Lower leg skin (tissue), 3 donors: Measurements from ENCODE around the gene TACR1.

Experiments used
- CTCF ChIP-seq, 3 donors: fragments of 450-650 bp; IDR thresholded peaks; one replicate each; pipeline ENCODE4 v1.5.1; 2016; ENCODE audit warnings: antibody characterized with exemption in 3 of 3, mild to moderate bottlenecking in 3 of 3, moderate library complexity in 2 of 3
- POLR2A ChIP-seq, 2 donors: fragments of 450-650 bp; IDR thresholded peaks; one replicate each; pipeline ENCODE4 v1.6.1; 2016 to 2017; ENCODE audit warnings: antibody characterized with exemption in 2 of 2, mild to moderate bottlenecking in 1 of 2, moderate library complexity in 1 of 2

GRCh38 chr2:75168186-75168585, 31.1 kb downstream of the TACR1 start:
- TF ChIP-seq CTCF (IDR thresholded peaks at IDR 0.05) (no peak), POLR2A (IDR thresholded peaks at IDR 0.05) (no peak)
